K562 treated with DMSO at 1 percent for 48 hours (cell line): ENCODE measurements around the gene SNX25. TPM values are rescaled to one million over a fixed set of nuclear protein-coding genes. Genes with fewer than 3 reads are reported as not detected.

ENCODE experiments used
- total RNA-seq: library from RNA; unstranded; fragments of 300-600 nt; gene quantifications from 2 replicates; pipeline ENCODE4 v1.2.3, GENCODE V29; 2022; ENCODE audit warnings: low replicate concordance; ENCODE audit errors: extremely low read depth

The SNX25 gene
- total RNA-seq = not detected in 2 replicates

DNA sequence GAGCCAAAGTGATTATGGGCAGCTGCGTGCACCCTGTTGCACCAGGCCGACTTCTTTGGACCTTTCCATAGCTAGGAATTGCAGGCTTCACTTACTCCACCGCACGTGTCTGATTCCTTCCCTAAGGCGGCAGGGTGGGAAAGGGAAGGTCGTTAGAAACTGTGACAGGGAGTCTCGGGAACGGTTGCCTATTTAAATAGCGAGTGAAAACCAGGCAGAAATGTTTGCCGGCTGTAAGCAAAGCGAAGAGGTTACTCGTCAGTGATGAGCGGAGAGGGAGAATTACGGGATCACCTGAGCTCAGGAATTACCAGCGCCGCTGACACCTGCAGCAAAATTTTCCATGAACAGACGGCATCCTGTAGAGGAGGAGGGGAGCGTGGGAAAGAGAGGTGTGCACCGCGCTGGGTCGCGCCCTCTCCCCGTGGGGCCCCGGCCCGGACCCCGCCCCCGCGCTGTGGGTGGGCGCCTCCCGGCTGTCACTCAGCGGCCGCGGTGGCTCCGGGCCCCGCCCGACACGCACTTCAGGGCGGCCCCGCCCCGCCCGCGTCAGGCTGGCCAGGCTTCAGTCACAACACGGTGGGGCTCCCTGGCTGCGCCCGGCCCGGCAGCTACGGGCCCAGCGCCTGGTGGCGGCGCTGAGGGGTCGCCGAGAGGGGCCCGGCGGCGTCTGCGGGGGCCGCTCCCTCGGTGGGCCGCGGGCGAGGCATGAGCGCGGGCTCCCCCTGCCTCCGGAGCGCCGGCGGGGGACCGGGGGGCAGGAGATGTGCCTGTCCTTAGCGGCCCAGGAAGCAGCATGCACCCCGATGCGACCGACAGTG lies at the start of gene SNX25:
Gene SNX25 (plus strand): TSS at position 568 of the 821 bp plus-strand sequence. CDS start 229 bp downstream, at position 797.

DNA sequence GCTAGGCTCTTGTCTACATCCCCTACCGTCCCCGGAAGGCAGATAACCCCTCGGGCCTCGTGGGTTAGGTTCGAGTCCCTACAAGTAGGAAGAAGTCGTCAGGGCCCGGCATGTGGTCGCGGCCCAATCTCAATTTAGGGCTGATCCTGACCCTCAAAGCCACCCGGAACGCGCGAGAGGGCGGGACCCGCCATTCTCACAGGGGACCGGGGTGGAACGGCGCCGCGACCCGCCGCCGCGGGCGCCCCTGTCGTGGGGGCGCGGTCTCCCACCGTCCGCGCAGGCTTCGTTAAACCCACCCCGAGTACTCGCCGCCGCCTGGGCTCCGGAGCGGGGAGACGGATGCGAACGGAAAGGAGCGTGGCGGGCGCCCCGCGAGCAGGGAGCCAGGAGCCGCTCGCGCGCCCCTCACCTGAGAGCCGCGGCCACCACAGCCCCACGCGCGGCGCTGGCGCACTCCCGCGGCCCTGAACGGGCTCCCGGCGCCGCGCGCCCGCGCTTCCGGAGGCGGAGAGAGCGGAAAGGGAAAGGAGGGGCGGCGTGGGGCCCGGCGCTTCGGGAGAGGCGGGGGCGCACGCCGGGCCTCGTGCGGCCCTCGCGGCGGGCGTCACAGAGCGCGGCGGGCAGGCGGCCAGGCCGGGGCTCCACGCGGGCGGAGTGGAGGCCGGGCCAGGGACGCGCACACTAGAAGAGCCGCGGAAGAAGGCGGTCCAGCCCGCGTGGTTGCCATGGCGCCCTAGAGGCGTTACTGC lies 5.7 kb upstream of the SNX25 start, which contains the start of gene CFAP97:
Gene CFAP97 (minus strand): TSS at position 515 of the 752 bp plus-strand sequence. CDS start 12,804 bp downstream, outside the sequence.

DNA sequence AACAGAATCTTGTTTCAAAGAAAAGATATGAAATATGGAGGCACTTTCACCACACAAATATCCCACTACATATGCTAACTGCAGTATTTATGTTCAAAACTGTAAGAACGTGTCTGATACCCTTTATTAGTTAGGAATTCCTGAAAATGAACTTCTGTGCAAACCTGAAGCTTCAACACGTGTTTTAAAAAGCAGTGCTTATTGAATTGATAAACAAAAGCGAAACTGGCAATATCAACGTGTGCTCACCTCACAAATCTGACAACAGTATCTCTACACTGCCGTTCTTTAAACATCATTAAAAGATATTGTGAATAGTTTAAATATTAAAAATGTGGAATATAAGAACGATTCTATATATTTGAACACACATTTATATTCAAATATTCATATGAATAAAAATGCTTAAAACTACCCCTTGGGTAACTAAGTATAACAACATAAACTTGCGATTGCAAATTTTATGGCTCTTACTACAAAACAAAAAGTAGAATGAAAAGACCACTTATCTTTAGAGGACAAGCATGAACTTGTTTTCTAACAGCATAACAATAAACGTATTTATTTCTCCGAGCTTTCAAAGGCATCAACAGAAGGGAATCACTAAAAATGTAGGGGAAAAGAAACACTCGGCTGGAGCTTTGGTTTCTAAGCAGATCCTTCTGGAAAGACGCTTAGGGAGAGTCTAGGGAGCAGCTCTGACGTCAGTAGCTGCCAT lies 186.0 kb downstream of the SNX25 start, which contains the start of gene LRP2BP:
Gene LRP2BP (minus strand): TSS at position 687 of the 718 bp plus-strand sequence. CDS start 17,738 bp downstream, outside the sequence.

DNA sequence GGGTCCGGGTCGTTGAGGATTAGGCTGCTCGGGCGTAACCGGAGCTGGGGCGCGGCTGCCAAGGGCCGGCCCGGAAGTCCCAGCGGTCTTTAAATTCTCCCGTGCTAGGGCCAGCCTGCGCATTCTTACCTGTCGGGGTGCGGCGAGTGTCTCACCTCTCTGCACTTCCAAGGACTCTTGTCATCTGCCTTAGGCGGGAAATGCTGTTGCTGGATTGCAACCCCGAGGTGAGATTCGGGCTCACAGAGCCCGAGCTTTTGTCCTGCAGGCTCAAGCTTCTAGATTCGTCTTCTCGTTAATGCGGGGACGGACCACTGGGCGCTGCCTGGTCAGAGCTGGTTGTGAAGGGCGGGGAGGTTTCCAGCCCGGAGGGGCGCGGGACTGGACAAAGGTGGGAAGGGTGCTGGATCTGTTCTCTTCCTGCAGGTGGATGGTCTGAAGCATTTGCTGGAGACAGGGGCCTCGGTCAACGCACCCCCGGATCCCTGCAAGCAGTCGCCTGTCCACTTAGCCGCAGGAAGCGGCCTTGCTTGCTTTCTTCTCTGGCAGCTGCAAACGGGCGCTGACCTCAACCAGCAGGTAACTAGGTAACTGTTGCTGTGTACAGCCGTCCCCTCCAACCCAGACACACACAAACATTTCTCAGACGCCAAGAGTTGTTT lies 187.5 kb downstream of the SNX25 start, which contains the start of gene ANKRD37:
Gene ANKRD37 (plus strand): TSS at position 118 of the 662 bp plus-strand sequence. CDS start 83 bp downstream, at position 201.

Other genes with a start within 250 kb of the SNX25 start
- gene HELT, start 191.1 kb upstream of the SNX25 start, total RNA-seq = not detected in 2 replicates
- gene SLC25A4, start 66.3 kb upstream of the SNX25 start, total RNA-seq = not detected in 2 replicates
- gene CFAP97, start 5.6 kb upstream of the SNX25 start, total RNA-seq = not detected in 2 replicates
- not detected in 2 replicates for gene LRP2BP, start 186.3 kb downstream of the SNX25 start, total RNA-seq
- not detected in 2 replicates for gene ANKRD37, start 187.2 kb downstream of the SNX25 start, total RNA-seq
- not detected in 2 replicates for gene UFSP2, start 216.4 kb downstream of the SNX25 start, total RNA-seq